GM23338 (cell line): ENCODE results near the gene PIAS1. TPM values are rescaled to one million over a fixed set of nuclear protein-coding genes. Genes with fewer than 3 reads are reported as not detected.

Experiments
- ATAC-seq: fragments of 200-7000 bp; cut with Tn5 transposase; 3 replicates; pipeline ENCODE4 v1.9.1; 2020
- DNase-seq: peaks from one replicate; pipeline ENCODE4 v3.0.0-alpha.2; 2015; ENCODE audit warnings: low spot score
- H2AFZ ChIP-seq: fragments of 200-600 bp; sonication (generic); 2 replicates; pipeline ENCODE4 v1.8.0; 2016; ENCODE audit warnings: antibody characterized with exemption, mild to moderate bottlenecking, moderate library complexity
- H3F3A ChIP-seq: fragments of 200-600 bp; sonication (generic); replicated peaks from 2 replicates; pipeline ENCODE4 v1.8.0; 2017; ENCODE audit warnings: antibody characterized with exemption, mixed run types, low read depth
- H3K27ac ChIP-seq: fragments of 200-600 bp; sonication (generic); 2 replicates; pipeline ENCODE4 v1.6.1; 2016; ENCODE audit warnings: low read depth
- H3K27me3 ChIP-seq: fragments of 200-600 bp; sonication (generic); 2 replicates; pipeline ENCODE4 v1.8.0; 2016; ENCODE audit warnings: mild to moderate bottlenecking, mixed run types, moderate library complexity; ENCODE audit not compliant: insufficient read depth
- H3K36me3 ChIP-seq: fragments of 200-600 bp; sonication (generic); 2 replicates; pipeline ENCODE4 v1.8.0; 2016; ENCODE audit warnings: mild to moderate bottlenecking; ENCODE audit not compliant: insufficient read depth
- H3K4me1 ChIP-seq: fragments of 200-600 bp; sonication (generic); 2 replicates; pipeline ENCODE4 v1.8.0; 2016; ENCODE audit warnings: mild to moderate bottlenecking, moderate library complexity; ENCODE audit not compliant: insufficient read depth
- H3K4me2 ChIP-seq: fragments of 200-600 bp; sonication (generic); 2 replicates; pipeline ENCODE4 v1.7.1; 2017; ENCODE audit warnings: mixed run types
- H3K4me3 ChIP-seq: fragments of 200-600 bp; sonication (generic); 2 replicates; pipeline ENCODE4 v1.6.1; 2016; ENCODE audit warnings: mixed run types
- H3K79me2 ChIP-seq: fragments of 200-600 bp; sonication (generic); replicated peaks from 2 replicates; pipeline ENCODE4 v1.8.0; 2017; ENCODE audit warnings: mild to moderate bottlenecking; ENCODE audit not compliant: insufficient read depth
- H3K9me2 ChIP-seq: fragments of 200-600 bp; sonication (generic); 2 replicates; pipeline ENCODE4 v1.8.0; 2017; ENCODE audit not compliant: insufficient read depth
- H4K20me1 ChIP-seq: fragments of 200-600 bp; sonication (generic); replicated peaks from 2 replicates; pipeline ENCODE4 v1.8.0; 2017; ENCODE audit warnings: mild to moderate bottlenecking; ENCODE audit not compliant: insufficient read depth
- H3K27ac Mint-ChIP-seq: 2 replicates; pipeline ENCODE4 v1.8.0; 2020; ENCODE audit warnings: inconsistent platforms, mild to moderate bottlenecking, moderate library complexity, mixed read lengths
- H3K27me3 Mint-ChIP-seq: 3 replicates; pipeline ENCODE4 v1.8.0; 2022; ENCODE audit warnings: low read depth, mild to moderate bottlenecking, moderate library complexity, mixed read lengths, inconsistent platforms; ENCODE audit not compliant: insufficient read depth, poor library complexity
- H3K36me3 Mint-ChIP-seq: 3 replicates; pipeline ENCODE4 v1.8.0; 2021; ENCODE audit warnings: low read depth, mild to moderate bottlenecking, inconsistent platforms, moderate library complexity, mixed read lengths
- H3K4me1 Mint-ChIP-seq: 3 replicates; pipeline ENCODE4 v1.8.0; 2020; ENCODE audit warnings: mild to moderate bottlenecking, inconsistent platforms, mixed read lengths
- H3K4me3 Mint-ChIP-seq: 3 replicates; pipeline ENCODE4 v1.8.0; 2021; ENCODE audit warnings: moderate library complexity, mild to moderate bottlenecking, inconsistent platforms, mixed read lengths
- H3K9me3 Mint-ChIP-seq: 3 replicates; pipeline ENCODE4 v1.8.0; 2020; ENCODE audit warnings: moderate library complexity, mild to moderate bottlenecking, inconsistent platforms, mixed read lengths
- CREB1 ChIP-seq: fragments of 250-450 bp; sonication (Bioruptor Pico); IDR thresholded peaks from 2 replicates; pipeline ENCODE4 v1.5.0; 2020; ENCODE audit warnings: low read depth, mild to moderate bottlenecking, moderate library complexity
- CTCF ChIP-seq, 2 experiments: fragments of 200-600 bp in 1 of 2; sonication (generic) in 1 of 2; conservative IDR thresholded peaks; 2 replicates each; pipeline versions ENCODE4 v1.5.1 to v1.6.1; 2016 to 2017; ENCODE audit warnings: antibody characterized with exemption in 2 of 2, low read depth in 2 of 2, mild to moderate bottlenecking in 2 of 2, moderate library complexity in 1 of 2
- ETS1 ChIP-seq: IDR thresholded peaks from 2 replicates; pipeline ENCODE4 v1.6.1; 2016; ENCODE audit warnings: antibody characterized with exemption
- EZH2 ChIP-seq: fragments of 200-600 bp; sonication (generic); IDR thresholded peaks from one replicate; pipeline ENCODE4 v1.8.0; 2017; ENCODE audit warnings: antibody characterized with exemption, mild to moderate bottlenecking, low read depth; ENCODE audit not compliant: unreplicated experiment
- POLR2AphosphoS5 ChIP-seq: IDR thresholded peaks from 2 replicates; pipeline ENCODE4 v1.6.1; 2016; ENCODE audit warnings: antibody characterized with exemption, low read depth
- ZNF114 ChIP-seq: fragments of 250-450 bp; sonication (Bioruptor Pico); IDR thresholded peaks from 2 replicates; pipeline ENCODE4 v1.5.0; 2020; ENCODE audit warnings: mild to moderate bottlenecking, moderate library complexity
- ZNF462 ChIP-seq: fragments of 250-450 bp; sonication (Bioruptor Pico); IDR thresholded peaks from 2 replicates; pipeline ENCODE4 v1.5.0; 2020; ENCODE audit warnings: mild to moderate bottlenecking, moderate library complexity
- polyA plus RNA-seq: library from polyadenylated mRNA; unstranded; fragments of >200 nt; fragmentation: Nextera tagmentation; extraction: Ambion mirVana; gene quantifications from 2 replicates; pipeline ENCODE4 v1.2.1, GENCODE V29; 2016
- total RNA-seq: library from RNA; depleted of rRNA; stranded (reverse); fragments of >200 nt; shearing (Covaris generic); gene quantifications from 2 replicates; pipeline ENCODE4 v1.2.3, GENCODE V29; 2014

Gene PIAS1
- total and polyA plus RNA-seq, 2 experiments from 2014 or later, result 30.7 to 32.1 TPM

DNA sequence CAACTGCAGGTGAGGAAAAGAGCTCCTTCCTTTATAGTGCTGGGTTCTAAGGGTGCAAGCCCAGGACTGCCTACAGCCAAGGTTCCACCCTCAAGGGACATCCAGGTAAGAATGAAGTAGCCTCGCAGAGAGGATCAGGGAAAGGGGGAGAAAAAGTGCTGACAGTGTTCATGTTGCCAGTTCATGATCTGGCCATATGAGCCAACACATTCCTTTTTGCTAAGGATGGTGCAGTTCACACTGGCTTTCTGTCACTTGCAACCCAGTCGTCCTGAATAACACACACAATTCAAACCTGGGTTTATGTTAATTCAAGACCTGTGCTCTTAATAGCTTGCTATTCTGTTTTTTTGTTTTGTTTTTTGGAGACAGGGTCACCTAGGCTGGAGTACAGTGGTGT, 166.4 kb downstream of the PIAS1 start:
- H3K4me2 ChIP-seq, result no peak overlapping the region
- peaks cover 35% of the 10 kb centered on the region for H4K20me1 ChIP-seq
- TF ChIP-seq EZH2 (no peak), ZNF462 (CRISPR knock-in tag) (no peak), POLR2AphosphoS5 (no peak), ZNF114 (CRISPR knock-in tag) (no peak), CTCF (conservative IDR thresholded peaks at IDR 0.05; ENCODE audit: low read depth in 2 of 2) (no peak), CREB1 (no peak), ETS1 (no peak)
- no peaks in the 10 kb centered on the region for H3K4me1 Mint-ChIP-seq
- H3K4me3 Mint-ChIP-seq, result no peak overlapping the region
- H3K36me3 ChIP-seq, result peaks cover 10% of the 10 kb centered on the region; the same call in 1 of the 2 replicates
- no peaks in the 10 kb centered on the region for H3K9me2 ChIP-seq
- no peaks in the 10 kb centered on the region for H3F3A ChIP-seq
- H3K79me2 ChIP-seq, result peaks cover 84% of the 10 kb centered on the region
- H3K27me3 Mint-ChIP-seq, result peaks cover 2% of the 10 kb centered on the region
- no peaks in the 10 kb centered on the region for H3K27me3 ChIP-seq
- no peak overlapping the region for H3K27ac Mint-ChIP-seq
- ATAC-seq, result no peak
- H3K9me3 Mint-ChIP-seq, result peaks cover 27% of the 10 kb centered on the region
- H3K27ac ChIP-seq, result no peak overlapping the region
- H2AFZ ChIP-seq, result no peak overlapping the region
- no peak for DNase-seq
- peaks cover 82% of the 10 kb centered on the region for H3K36me3 Mint-ChIP-seq
- no peaks in the 10 kb centered on the region for H3K4me1 ChIP-seq
- no peak overlapping the region for H3K4me3 ChIP-seq
